GM12872 (cell line): ENCODE results near the gene NAP1L5.

ENCODE experiments used
- TF ChIP-seq, protein P1 (sequence below): IDR thresholded peaks from 3 replicates; pipeline ENCODE4 v1.5.1; 2011; ENCODE audit warnings: low read depth, mild to moderate bottlenecking, low read length, moderate library complexity; ENCODE audit not compliant: insufficient read depth

Gene NAP1L5

GRCh38 chr4:88693792-88694191, 3.8 kb downstream of the NAP1L5 start:
- TF ChIP-seq, protein P1, sequence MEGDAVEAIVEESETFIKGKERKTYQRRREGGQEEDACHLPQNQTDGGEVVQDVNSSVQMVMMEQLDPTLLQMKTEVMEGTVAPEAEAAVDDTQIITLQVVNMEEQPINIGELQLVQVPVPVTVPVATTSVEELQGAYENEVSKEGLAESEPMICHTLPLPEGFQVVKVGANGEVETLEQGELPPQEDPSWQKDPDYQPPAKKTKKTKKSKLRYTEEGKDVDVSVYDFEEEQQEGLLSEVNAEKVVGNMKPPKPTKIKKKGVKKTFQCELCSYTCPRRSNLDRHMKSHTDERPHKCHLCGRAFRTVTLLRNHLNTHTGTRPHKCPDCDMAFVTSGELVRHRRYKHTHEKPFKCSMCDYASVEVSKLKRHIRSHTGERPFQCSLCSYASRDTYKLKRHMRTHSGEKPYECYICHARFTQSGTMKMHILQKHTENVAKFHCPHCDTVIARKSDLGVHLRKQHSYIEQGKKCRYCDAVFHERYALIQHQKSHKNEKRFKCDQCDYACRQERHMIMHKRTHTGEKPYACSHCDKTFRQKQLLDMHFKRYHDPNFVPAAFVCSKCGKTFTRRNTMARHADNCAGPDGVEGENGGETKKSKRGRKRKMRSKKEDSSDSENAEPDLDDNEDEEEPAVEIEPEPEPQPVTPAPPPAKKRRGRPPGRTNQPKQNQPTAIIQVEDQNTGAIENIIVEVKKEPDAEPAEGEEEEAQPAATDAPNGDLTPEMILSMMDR: no peak

- TF ChIP-seq, protein P1: no peak
Measured at GRCh38 chr4:88690355-88690754, 7.3 kb downstream of the NAP1L5 start.

DNA sequence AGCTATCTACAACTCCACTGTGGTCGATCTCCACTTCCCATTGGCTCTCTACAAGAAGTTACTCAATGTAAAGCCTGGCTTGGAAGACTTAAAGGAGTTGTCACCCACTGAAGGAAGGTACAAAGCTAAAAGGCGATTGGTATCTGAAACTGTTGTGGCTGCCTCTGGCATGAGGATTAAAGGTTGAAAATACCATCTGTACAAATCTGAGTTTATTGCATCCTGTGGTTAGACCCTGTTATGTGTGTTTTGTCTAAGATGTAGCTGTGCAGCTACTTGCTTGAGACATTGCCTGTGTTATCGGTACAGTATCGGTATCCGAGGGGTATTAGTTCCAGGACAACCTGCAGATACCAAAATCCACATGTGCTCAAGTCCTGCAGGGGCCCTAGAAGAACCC, 16.4 kb downstream of the NAP1L5 start:
- TF ChIP-seq, protein P1: no peak

GRCh38 chr4:88675543-88675942, 22.1 kb downstream of the NAP1L5 start:
- TF ChIP-seq, protein P1: no peak

- TF ChIP-seq, protein P1: no peak
Measured at GRCh38 chr4:88674979-88675378, 22.6 kb downstream of the NAP1L5 start.

GRCh38 chr4:88674565-88674964, 23.1 kb downstream of the NAP1L5 start:
- TF ChIP-seq, protein P1: no peak

- TF ChIP-seq, protein P1: no peak
Measured at GRCh38 chr4:88673886-88674285, 23.7 kb downstream of the NAP1L5 start.

DNA sequence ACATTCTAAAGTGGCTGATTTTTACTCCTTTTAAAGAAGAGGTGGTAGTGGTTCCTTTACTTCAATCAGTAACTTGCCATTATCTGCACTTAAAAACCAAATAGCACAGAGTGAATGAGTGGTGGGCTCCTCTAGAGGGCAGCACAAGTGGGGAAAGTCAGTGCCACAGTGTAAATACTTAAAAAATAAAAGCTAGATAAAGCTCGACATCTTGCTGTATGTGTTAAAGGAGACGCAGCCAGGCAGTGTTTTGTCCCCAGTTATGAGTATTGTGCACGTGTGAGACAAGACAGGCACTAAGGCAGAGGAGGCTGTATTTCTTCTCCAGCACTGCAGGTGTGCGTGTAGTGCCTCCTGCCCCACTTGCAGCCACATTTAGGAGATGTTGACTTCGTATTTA, 24.6 kb downstream of the NAP1L5 start:
- TF ChIP-seq, protein P1: peak; percentile 79
